Globus pallidus (tissue), 1 donor: Measurements from ENCODE around the gene UCHL5.
"Not testable (repeated sequence)": the region's sequence is repeated elsewhere in the genome, so short reads cannot be mapped to it uniquely, and the experiment has no call there.

Experiments used
- DNase-seq: peaks from one replicate; pipeline ENCODE4 v3.0.0-alpha.2; 2015; ENCODE audit warnings: low spot score

The UCHL5 gene

GRCh38 chr1:193065954-193066353 lies 6.8 kb upstream of the UCHL5 start:
- no peak for DNase-seq

- DNase-seq = no peak
Observed at GRCh38 chr1:193062698-193063463, 3.7 kb upstream of the UCHL5 start.

GRCh38 chr1:193060938-193061337 lies 1.8 kb upstream of the UCHL5 start:
- no peak for DNase-seq

DNA sequence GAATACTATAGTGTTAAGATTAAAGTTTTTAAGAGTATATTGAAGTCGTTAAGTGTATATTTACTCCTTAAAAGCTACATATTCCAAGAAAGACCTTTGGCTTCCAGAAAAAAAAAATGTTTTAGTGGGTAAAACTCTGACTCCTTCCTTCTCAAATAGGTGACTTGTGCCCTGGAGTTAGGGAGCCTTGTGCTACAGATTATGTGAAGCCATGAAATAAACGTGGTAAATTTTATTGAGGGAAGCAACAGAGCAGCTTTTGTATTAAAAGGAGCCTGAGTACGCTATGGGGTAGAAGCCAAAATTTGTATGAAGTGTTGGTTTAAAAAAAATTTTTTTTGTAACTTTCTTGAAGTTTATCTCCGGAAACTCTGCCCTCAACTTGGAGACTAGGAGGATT lies 1.2 kb upstream of the UCHL5 start:
- no peak for DNase-seq

DNA sequence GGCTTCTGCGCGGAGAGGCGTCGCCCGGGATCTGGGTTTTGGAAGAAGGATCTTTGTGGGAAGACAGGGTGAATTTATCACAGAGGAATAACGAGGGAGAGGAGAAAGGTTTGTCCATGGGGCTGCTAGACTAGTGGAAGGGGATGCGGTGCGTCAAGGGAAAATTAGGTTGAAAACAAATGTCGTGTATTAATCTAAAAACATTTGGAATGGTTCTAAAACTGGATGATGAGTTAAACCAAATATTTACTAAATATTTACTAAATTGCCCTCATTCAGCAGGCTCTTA lies 899 bp upstream of the UCHL5 start:
- no peak for DNase-seq

- DNase-seq = no peak
Observed at GRCh38 chr1:193058529-193059281, 455 bp downstream of the UCHL5 start.

- DNase-seq = no peak
Observed at GRCh38 chr1:193054169-193054675, 4.9 kb downstream of the UCHL5 start.

DNA sequence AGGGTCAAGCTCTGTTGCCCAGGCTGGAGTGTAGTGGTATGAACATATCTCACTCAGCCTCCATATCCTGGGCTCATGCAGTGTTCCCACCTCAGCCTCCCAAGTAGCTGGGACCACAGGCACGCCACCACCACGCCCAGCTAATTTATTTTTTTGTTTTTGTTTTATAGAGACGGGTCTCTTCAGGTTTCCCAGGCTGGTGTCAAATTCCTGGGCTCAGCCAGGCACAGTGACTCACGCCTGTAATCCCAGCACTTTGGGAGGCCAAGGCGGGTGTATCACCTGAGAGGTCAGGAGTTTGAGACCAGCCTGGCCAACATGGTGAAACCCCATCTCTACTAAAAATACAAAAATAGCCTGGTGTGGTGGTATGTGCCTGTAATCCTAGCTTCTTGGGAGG lies 10.2 kb downstream of the UCHL5 start:
- not testable (repeated sequence) for DNase-seq

DNA sequence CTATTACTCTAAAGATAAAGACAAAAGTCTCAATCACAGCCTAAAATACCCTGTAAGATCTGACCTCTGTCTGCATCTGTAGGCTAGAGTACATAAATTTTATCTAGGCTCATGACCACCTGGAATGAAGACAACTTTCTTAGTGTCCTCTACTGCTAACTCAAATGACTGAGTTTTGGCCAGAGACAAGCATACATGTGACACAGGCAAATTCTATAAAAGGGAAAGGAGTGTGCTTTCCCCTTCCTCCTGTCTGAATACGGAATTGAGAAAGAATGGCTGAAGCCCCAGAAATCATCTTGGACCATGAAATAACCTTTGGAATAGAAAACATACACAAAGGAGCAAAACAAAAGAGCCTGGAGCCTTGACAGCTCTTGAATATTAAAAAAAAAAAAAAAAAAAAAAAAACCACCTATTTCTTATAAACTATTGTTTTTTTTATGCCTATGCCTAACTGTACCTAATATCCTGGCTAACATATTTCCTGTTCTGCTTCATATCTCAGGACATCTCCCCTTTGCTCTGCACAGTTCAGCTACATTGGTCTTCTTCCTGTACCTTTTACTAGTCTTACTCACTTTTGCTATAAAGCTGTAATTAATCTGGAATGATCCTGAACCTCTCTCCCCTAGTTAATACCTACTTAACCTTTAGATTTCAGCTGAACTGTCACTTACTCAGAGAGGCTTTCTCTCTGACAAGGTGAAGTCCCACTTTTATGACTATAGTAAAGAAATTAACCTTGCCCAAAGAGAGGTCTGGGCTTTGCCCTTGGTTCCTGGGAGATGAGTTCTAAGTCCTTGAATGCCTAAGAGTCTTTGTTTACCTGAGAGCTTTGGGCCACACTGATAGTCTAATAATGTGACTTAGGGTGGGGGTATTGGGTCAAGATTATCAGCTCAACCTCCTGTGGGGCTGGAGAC lies 16.1 kb downstream of the UCHL5 start:
- DNase-seq = peak; percentile 38

DNA sequence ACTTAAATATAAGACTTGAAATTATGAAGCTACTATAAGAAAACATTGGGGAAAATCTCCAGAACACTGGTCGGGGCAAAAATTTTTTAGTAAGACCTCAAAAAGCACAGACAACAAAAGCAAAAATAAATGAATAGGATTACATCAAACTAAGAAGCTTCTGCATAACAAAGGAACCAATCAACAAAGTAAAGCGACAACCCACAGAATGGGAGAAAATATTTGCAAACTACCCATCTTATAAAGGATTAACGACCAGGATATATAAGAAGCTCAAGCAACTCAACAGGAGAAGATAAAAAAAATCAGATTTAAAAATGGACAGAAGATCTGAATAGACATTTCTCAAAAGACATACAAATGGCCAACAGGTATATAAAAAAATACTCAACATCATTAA lies 19.1 kb downstream of the UCHL5 start:
- DNase-seq = no peak

DNA sequence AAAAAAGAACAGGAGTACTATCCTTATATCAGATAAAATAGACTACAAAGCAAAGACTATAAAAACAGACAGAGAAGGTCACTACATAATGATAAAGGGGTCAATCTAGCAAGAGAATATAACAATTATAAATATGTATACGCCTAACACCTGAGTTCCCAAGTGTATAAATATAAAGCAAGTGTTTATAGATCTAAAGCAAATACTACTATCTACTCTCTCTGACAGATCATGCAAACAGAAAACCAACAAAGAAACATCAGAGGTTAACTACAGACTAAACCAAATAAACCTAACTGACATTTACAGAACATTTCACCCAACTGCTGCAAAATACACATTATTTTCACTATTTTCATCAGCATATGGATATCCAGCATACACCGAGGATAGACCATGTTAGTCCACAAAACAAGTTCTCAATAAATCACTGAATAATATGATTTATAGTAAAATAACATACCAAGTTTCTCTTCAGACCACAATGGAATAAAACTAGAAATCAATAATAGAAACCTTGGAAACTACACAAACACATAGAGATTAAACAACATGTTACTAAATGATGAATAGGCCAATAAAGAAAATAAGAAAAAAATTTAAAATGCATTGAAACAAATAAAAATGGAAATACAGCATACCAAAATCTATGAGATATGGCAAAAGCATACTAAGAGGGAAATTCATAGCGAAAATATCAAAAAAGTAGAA lies 22.7 kb downstream of the UCHL5 start:
- no peak for DNase-seq

GRCh38 chr1:193033610-193034009 lies 25.6 kb downstream of the UCHL5 start:
- no peak for DNase-seq

GRCh38 chr1:193032643-193033427 lies 26.3 kb downstream of the UCHL5 start:
- DNase-seq = not testable (repeated sequence)

DNA sequence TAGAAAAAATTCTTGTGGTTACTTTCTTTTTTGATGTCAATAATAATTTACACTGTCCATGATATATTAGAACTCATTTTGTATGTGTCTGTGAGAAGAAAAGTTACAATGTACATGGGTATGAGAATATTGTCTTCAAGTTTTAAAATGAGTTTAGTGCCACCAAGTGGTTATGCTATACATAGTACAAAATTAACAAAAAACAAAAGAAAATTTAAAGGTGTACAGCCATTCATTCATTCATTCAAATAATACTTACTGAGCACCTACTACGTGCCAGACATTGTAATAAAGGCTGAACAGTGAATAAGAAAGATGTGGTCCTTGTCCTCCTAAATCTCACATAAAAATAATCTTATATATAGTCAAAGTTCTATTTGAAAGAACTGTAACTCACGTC lies 27.7 kb downstream of the UCHL5 start:
- DNase-seq = no peak

DNA sequence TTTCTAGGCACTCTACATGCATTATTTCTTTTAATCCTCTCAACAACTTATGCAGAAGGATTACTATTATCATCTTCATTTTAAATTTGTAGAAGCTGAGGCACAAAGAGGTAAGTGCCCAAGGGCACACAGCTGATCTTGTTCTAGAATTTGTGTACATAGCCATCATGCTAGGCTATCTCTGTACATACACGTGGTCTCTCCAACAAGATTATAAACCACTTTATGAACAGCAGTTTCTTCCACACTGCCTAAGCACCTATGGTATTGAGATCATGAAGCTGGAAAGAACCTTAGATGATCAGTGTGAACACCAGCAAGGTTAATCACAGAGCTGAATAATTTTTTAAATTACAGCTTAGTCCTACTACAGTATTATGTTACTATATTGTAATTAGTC lies 28.9 kb downstream of the UCHL5 start:
- DNase-seq = no peak

GRCh38 chr1:193025218-193025617 lies 33.9 kb downstream of the UCHL5 start:
- DNase-seq = no peak

DNA sequence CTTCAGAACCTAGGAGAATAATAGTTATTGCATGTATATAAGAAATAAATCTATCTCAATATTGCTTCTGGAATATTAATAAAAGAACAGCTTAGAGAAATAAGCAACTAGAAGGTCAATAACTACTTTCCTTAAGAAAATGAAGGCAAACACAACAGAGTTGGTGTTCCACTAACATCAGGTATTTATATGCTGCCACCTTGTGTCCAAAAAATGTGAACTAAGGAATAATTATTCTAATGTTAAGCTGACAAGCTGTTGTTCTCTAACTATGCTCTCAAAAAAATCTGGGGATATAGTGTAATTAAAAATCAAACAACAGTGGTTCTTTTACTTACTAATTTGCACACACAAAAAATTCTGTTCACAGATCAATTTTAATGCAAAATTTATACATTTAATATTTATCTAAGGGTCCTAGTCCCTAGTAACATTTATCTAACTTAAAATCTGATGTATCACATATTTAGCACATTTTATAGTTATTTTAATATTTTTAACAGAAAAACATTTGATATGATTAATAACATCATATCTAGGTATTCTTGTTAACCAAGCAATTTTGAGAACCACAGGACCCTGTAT lies 39.6 kb downstream of the UCHL5 start:
- peak; percentile 40 for DNase-seq

GRCh38 chr1:193016788-193017187 lies 42.4 kb downstream of the UCHL5 start:
- no peak for DNase-seq

GRCh38 chr1:193014400-193014799 lies 44.8 kb downstream of the UCHL5 start:
- DNase-seq = no peak

GRCh38 chr1:193013707-193014106 lies 45.5 kb downstream of the UCHL5 start:
- no peak for DNase-seq

- no peak for DNase-seq
Observed at GRCh38 chr1:193013005-193013404, 46.2 kb downstream of the UCHL5 start.
